Measurements from ENCODE around the gene SLAMF7. TPM values are rescaled to one million over a fixed set of nuclear protein-coding genes. Genes with fewer than 3 reads are reported as not detected.

Gene SLAMF7
- total RNA-seq, 2 experiments from 2014 or later = 88.5 to 102 TPM

- Mint-ChIP-seq H3K27me3 (ENCODE audit: low read depth) (no peaks in the 10 kb centered on the region), H3K9me3 (ENCODE audit: insufficient read depth) (peaks cover 16% of the 10 kb centered on the region), H3K36me3 (ENCODE audit: low read depth) (peaks cover 57% of the 10 kb centered on the region), H3K4me1 (ENCODE audit: low read depth) (peaks cover 64% of the 10 kb centered on the region), H3K27ac (peak overlapping the region; percentile 78), H3K4me3 (peak overlapping the region; percentile 88)
- peak; percentile 25 for ATAC-seq
- CTCF ChIA-PET = interaction anchor here (1.0 to 12.2 kb wide), 5 partner anchors 23 to 77 kb away, joined by 3 to 192 read pairs (median 35); no protein-coding TSS in a partner anchor
- DNase-seq = peak; percentile 56
- POLR2A ChIA-PET = no interaction called here
Observed at GRCh38 chr1:160800645-160801408, 61.8 kb downstream of the SLAMF7 start.

- peaks cover 28% of the 10 kb centered on the region for H3K9me3 Mint-ChIP-seq (ENCODE audit: insufficient read depth)
- ChIA-PET POLR2A (no interaction called here), CTCF (interaction anchor here (1.7 to 1.9 kb wide), 2 partner anchors 24 to 33 kb away, joined by 5 to 6 read pairs; no protein-coding TSS in a partner anchor)
- peaks cover 67% of the 10 kb centered on the region for H3K36me3 Mint-ChIP-seq (ENCODE audit: low read depth)
- ATAC-seq = no peak
- no peak overlapping the region for H3K27ac Mint-ChIP-seq
- DNase-seq = no peak
- no peaks in the 10 kb centered on the region for H3K27me3 Mint-ChIP-seq (ENCODE audit: low read depth)
- H3K4me3 Mint-ChIP-seq = no peak overlapping the region
- peaks cover 60% of the 10 kb centered on the region for H3K4me1 Mint-ChIP-seq (ENCODE audit: low read depth)
Observed at GRCh38 chr1:160801836-160802580, 63.0 kb downstream of the SLAMF7 start.

Other genes starting within 250 kb of the SLAMF7 start
- 10 to 100 TPM; 23.9 to 24.7 TPM for gene SLAMF6, start 216.0 kb upstream of the SLAMF7 start, total RNA-seq
- 10 to 100 TPM; 14.0 to 15.4 TPM for gene CD84, start 159.8 kb upstream of the SLAMF7 start, total RNA-seq
- gene SLAMF1, start 92.2 kb upstream of the SLAMF7 start, total RNA-seq = 10 to 100 TPM; 48.5 to 50.1 TPM
- 100 to 1,000 TPM; 325 to 327 TPM for gene CD48, start 27.4 kb upstream of the SLAMF7 start, total RNA-seq
- 10 to 100 TPM; 24.7 to 24.9 TPM for gene LY9, start 56.9 kb downstream of the SLAMF7 start, total RNA-seq
- 10 to 100 TPM; 15.0 to 15.5 TPM for gene CD244, start 123.6 kb downstream of the SLAMF7 start, total RNA-seq
- not detected for gene ITLN1, start 145.9 kb downstream of the SLAMF7 start, total RNA-seq
- not detected for gene ITLN2, start 215.6 kb downstream of the SLAMF7 start, total RNA-seq

Data from activated CD8-positive, alpha-beta T cell treated with anti-CD3 and anti-CD28 coated beads, Interleukin-2, amount 10 ng/mL, durations not matched to agents 7 days and 5 days (primary cell).